GM21723 (cell line): Measurements from ENCODE around the gene NCAPH2.
A peak's percentile ranks its signal among the peaks of the same experiment; 100 is the strongest.

Experiments
- ATAC-seq: cut with Tn5 transposase; IDR thresholded peaks from one replicate; pipeline ENCODE4 v1.9.1; 2021; ENCODE audit warnings: mild to moderate bottlenecking, moderate library complexity; ENCODE audit not compliant: unreplicated experiment

The NCAPH2 gene

DNA sequence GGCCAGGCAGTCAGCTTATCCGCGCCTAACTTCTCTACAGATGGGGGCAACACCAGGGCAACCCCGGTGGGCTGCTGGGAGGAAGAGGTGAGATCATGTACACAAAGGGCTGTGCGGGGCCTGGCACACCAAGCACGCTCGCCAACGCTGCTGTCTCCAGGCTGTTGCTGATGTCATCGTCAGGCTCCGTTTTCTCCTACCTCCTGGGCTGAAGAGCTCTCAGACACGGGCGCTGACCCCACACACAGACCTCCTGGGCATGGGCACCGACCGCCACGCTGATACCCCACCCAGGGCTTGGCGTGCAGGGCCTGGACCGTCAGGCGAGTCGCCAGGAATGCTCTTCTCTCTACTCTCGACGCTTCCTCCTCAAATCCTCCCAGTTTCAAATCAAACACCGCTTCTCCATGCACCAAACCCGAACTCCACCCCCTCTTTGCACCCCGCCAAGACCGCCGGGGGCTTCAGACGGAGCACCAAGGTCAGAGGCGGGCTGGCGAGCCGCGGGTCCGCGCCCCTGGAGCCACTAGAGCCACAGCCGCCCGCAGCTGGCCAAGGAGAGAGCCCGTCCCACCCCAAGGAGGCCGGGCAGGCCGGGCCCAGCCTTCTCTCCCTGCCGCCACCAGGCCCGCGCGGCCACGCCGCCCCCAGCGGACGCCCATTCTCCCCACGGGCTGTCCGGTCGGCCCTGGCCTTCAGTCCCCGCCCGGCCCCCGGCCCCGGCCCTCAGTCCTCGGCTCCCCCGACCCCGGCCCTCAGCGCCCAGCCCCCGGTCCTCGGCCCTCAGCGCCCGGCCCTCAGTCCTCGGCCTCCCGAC, 34.0 kb upstream of the NCAPH2 start:
- no peak for ATAC-seq

DNA sequence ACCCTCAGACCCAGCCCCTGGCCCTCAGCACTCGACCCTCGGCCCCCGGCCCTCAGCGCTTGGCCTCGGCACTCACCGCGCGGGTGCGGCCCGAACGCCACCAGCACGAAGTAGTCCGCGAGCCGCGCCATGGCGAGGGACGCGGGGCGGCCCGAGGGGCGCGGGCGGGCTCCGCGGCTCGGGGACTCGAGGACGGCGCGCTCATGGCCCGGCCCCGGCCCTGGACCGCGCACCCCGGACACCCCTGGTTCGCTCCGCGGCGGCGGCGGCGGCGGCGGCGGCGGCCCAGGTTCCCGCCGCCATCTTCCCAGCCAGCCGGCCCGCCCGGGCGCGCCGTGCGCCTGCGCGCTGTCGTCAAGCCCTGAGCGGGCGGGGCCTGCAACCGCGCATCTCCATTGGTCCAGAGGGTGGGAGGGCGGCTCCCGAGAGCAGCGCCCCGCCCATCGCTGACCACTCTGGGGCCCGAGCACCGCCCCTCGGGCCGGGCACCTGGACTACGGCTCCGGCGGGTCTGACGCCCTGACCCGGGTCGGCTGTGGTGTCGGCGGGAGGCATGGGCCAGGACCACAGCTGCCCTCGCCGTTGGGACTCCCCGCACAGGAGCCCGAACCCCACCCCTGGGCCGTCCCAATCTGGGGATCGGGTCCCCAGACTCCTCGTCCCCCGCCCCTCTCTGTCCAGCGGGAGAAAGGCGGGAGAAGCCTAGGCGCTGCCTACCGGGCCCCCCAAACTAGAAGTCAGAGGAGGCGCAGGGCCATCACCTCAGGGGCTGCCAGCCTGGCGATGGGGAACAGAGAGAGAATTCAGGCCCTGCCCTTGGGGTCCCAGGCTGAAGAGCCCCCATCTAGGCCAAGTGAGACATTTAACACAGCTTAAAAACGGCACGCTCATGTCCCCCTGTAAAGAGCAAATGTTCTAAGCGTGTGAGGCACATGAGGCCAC, 33.0 kb upstream of the NCAPH2 start, which contains the start of gene SBF1:
SBF1 (minus strand) TSS at position 326 of the 942 bp plus-strand sequence; CDS start at position 131, 195 bp downstream.
- peak; percentile 55 for ATAC-seq

DNA sequence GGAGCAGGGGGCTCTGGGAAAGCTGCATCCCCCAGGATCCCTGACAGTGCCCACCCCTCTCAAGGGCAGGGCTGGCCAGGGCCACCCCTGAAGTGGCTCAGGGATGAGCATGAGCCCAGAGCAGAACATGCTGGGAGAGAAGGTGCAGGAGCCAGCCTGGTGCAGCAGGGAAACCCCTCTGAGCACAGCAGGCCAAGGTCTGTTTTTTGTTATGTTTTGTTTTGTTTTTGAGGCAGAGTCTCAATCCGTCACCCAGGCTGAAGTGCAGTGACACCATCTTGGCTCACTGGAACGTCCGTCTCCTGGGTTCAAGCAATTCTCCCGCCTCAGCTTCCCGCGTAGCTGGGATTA, 32.4 kb upstream of the NCAPH2 start:
- ATAC-seq, result no peak

DNA sequence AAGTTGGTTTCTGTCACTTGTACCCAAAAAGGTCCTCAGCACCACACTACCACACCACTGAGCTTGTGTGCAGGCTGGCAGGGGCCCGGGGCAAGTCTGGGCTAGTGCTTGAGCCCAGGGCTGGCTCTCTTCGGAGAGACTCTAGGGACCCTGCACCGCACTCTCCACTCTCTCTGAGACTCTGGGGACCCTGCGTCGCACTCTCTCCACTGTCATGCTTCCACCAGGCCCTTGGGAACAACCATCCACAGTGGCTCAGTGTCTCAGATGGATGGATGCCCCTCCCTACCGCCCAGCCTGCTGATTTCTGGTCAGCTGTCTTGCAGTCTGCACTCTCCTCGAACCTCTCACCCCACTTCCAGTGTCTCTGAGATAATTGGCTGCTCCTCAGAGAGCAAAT, 31.2 kb upstream of the NCAPH2 start:
- no peak for ATAC-seq

DNA sequence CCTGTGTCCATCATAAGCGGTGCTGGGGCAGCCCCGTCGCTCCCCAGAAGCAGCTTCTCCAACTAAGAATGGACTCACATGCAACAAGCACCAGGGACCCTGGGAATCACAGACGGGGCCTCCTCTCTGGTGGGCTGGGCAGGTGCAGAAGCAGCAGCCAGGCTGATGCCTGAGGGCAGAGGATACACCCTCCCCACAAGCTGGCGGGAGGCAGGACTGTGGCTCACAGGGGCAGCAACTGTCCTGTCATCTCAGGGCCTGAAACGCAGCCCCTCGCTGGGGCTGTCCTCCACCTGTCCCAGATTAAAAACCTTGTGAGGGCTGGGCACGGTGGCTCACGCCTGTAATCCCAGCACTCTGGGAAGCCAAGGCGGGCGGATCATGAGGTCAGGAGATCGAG, 30.1 kb upstream of the NCAPH2 start:
- no peak for ATAC-seq

DNA sequence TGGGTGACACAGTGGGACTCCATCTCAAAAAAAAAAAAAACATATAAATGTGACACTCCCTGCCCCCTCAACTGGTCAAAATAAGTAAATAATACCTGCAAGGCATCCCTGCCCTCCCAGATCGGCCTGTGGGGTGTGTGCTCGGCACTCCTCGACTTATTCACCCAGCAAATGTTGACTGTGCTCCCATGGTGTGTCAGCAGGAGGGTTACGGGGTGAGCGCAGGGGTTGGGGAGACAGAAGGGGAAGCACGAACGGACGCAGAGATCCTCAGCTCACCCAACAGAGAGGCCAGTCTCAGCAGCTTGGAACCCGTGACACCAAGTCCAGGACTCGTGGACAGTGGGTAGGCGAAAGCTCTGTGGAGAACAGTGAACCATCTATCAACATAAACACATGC, 28.3 kb upstream of the NCAPH2 start:
- ATAC-seq, result no peak

DNA sequence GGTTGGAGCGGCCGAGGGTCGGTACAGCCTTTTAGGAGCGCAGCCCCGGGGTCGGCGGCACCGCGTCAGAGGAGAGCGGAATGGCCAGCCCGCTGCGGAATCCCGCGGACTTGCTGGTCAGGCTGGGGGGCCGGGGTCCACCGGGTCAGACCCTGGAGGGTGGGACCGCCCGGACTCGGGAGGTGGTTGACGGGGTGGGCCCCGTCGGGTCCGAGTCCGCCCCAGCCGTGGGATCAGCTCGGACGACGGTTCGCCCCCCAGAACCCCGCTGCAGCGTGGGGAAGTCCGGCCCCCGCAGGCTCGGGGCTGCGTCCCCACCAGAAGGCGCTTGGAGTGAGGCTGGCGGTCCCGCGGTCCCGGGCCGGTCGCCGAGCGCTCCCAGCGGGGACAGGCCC, 27.0 kb upstream of the NCAPH2 start:
- no peak for ATAC-seq

DNA sequence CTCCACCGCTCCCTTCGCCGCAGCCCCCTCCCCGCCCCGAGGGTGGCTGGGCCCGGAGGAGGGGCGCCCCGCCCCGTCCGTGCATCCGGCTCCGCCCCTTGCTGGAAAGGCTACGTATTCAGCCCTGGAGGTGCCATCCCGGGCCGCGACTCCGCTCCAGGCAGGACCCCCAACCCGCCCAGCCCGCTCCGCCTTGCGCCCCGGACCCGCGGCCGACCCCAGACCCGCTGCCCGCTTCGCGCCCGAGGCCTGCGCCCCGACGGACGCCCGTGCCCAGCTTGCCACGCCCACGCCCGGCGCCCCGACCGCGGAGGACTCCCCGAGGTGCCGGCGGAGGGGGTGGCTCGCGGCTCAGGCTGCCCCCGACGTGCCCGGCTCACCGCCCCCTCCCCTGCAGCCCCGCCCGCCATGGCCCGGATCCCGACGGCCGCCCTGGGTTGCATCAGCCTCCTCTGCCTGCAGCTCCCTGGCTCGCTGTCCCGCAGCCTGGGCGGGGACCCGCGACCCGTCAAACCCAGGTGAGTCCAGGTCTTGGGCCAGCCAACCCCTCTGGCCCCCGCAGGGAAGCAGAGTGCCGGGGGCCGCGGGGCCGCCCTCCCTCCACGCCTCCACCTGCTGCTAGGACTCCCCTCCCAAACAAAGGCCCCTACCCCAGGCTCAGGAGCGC, 26.5 kb upstream of the NCAPH2 start, which contains the start of gene ADM2:
ADM2 (plus strand) TSS at position 104 of the 667 bp plus-strand sequence; CDS start at position 409, 305 bp downstream.
- no peak for ATAC-seq

DNA sequence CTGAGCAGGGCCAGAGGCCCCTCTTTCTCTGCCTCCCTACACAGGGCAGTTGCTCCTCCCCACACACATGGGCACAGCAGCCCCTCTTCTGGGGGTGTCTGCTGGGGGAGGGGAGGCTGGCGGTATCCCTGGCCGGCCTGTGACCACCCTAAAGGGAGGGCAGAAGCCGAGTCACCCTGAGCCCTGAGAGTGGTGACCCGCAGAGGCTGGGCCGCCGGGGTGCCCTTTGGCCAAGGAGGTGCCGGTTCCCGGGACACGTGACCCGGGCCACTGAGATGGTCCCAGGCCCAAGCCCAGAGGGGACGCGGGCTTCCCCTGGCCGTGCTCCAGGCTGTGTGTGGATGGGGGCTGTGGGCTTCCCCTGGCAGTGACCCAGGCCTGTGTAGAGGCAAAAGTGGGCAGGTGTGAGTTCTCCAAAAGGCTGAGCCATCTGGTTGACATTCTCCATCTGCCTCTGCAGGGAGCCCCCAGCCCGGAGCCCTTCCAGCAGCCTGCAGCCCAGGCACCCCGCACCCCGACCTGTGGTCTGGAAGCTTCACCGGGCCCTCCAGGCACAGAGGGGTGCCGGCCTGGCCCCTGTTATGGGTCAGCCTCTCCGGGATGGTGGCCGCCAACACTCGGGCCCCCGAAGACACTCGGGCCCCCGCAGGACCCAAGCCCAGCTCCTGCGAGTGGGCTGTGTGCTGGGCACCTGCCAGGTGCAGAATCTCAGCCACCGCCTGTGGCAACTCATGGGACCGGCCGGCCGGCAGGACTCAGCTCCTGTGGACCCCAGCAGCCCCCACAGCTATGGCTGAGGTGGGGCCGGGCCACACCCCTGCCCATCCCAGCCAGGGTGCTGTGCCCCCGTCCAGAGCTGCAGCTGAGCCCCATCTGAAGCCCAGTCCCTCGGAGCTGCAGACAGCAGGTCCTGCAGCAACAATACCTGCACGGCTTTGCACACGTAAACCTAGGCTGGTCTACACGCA, 25.6 kb upstream of the NCAPH2 start:
- no peak for ATAC-seq

DNA sequence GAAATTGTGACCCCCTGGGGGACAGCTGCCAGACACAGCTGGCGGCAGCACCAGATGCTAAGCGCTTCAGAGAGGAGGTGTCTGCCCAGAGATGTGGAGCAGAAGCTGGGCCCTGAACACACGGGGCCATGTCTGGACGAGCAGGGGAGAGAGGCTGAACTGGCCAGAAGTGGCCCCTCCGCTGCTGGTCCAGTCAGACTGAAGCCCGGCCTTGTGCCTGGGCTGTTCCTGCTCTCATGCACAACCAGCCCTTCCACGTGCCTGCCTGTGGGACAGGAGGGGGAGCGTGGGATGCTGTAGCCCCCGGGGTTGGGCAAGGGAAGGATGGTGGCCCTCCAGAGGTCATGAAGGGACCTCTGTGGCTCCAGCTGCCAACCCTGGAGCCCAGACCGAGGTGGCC, 24.9 kb upstream of the NCAPH2 start:
- ATAC-seq, result no peak

DNA sequence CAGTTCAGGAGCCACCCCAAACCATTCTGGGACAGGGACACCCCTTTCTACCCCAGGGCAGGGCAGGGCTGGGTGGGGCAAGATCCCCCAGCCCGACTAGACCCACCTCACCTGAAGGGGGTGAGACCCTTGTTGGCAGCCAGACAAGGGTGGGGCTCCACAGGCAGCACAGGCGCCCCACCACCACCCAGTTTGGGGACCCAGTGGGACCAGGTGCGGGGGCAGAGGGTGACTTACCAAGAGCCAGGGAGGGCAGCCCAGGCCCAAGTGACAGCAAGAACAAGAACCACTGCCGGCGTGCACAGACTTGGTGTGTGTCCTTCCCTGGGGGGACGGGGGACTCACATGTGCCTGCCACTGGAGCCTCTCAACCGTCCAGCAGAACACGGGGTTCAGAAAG, 24.5 kb upstream of the NCAPH2 start:
- ATAC-seq, result no peak

DNA sequence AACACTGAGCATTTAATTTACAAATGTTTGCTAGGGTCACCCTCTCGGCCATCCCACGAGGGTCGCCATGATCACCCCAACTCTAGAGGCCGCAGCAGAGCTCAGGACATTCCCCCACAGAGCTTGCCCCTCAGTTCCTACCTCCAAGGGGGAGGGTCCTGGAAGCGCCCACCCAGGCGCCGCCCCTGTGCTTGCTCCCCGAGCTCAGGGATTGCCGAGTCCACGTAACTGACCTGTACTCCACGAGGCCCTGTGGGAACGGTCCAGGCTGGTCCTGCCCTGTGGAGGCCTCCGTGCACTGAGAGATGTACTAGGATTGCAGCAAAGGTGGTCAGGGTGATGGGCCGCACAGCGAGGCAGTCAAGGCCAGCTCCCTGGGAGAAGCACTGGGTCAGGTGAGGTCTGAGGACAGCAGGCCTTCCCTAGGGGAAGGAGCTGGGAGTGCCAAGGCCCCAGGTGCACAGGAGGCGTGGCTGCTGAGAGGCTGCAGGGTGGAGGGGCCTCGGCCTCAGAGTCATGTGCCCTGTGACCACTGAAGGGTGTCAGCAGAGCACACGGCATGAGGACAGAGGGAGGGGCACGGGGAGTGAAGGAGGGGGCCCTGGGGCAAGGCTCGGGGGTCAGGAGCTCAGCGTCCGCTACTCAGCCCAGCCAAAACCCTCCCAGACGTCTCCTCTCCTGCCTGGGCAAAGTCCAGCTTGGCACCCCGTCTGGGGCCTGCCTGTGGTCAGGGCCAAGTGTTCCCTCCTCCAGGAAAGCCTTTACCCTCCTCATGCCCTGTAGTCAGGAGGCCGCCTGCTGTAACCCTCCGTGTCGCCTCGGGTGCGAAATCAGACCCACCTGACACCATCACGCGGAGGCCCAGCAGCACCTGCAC, 23.8 kb upstream of the NCAPH2 start:
- no peak for ATAC-seq

DNA sequence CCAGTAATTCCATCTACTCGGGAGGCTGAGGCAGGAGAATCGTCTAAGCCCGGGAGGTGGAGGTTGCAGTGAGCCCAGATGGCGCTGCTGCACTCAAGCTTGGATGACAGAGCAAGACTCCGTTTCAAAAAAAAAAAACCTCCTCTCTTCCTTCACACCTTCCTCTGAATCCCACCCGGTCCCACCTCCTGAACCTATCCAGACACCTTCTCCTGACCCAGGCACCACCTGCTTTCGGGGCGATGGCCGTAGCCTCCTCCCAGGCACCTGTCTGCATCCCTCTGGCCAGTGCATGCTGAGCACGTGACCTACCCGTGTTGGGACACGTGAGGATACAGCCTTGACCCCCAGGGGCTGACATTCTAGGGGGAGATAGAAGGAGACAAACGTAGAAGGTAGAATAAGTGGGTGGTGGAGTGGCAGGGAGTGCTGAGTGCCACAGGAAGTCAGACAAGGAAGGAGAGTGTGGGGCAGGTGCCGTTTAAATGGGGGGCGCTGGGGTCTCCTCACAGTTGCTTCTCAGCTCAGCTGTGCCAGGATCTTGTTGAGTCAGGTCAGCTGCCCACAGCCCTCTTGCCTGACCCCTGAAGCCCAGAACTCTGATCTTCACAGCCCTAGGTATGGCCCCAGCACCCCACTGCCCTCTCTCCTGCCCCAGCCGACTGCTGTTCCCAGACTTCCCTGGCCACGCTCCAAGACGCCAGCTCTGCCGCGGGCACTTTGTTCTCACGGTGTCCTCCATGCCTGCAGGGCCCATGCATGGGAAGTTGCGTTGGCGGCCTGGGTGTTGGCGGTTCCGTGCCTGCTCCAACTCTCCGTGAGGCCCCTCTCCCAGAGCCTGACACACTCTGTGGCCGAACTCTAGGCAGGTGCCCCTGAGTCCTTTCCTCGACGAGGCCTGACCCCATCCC, 22.5 kb upstream of the NCAPH2 start:
- no peak for ATAC-seq

DNA sequence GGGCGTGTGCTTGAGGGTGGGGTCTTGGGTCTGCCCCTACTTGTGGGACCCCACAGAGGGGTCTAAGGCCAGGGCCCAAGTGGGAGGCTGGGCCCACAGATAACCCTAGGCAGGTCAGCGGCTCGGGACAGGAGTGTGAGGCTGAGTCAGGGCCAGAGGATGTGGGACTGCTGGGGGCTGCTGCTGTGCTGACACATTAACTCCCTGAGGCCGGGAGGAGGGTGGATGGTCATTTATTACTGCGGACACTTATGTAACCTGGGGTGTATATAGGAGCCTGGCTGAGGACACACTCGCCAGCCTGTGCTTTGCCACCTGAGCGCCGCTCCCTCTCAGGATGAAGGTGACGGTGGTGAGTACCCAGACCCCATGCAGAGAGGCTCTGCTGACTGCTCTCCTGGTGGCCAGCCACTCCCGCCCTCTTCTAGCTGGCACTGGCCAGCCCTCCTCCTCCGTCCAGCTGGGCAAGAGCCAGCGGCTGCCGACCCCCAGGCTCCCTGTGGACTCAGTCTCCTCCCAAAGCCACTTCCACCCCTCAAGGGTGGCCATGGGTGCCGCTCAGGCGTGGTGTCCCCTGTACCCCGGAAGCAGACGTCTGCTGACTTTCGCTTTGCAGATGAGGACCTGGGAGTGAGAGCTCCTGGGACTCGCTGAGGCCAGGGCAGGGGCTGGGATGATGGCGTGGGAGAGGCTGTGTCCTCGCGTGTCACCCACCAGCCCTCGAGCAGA, 21.3 kb upstream of the NCAPH2 start, which contains the start of gene MIOX:
MIOX (plus strand) TSS at position 299 of the 729 bp plus-strand sequence; CDS start at position 338, 39 bp downstream.
- no peak for ATAC-seq

DNA sequence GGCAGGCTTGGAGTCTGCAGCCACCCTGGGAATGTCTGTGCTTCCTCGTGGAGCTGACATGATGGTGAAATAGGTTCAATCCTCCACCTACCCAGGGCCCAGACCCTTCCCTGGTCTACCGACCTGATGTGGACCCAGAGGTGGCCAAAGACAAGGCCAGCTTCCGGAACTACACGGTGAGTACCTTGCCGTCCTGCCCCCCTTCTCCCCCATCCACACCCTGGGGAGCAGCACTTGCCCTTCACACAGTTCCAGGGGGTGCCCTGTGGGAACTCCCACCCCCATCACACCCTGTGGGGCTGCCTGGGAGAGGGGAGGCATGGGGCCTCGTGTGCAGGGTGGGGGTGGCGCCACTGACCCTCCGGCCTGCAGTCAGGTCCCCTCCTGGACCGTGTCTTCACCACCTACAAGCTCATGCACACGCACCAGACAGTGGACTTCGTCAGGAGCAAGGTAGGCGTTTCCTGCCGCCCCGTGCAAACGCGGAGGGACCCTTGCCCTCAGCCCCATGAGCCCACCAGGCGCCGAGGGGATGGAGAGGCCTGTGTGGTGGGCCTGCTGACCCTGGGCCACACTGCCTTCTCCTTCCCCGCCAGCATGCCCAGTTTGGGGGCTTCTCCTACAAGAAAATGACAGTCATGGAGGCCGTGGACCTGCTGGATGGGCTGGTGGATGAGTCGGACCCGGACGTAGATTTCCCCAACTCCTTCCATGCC, 20.6 kb upstream of the NCAPH2 start:
- no peak for ATAC-seq

DNA sequence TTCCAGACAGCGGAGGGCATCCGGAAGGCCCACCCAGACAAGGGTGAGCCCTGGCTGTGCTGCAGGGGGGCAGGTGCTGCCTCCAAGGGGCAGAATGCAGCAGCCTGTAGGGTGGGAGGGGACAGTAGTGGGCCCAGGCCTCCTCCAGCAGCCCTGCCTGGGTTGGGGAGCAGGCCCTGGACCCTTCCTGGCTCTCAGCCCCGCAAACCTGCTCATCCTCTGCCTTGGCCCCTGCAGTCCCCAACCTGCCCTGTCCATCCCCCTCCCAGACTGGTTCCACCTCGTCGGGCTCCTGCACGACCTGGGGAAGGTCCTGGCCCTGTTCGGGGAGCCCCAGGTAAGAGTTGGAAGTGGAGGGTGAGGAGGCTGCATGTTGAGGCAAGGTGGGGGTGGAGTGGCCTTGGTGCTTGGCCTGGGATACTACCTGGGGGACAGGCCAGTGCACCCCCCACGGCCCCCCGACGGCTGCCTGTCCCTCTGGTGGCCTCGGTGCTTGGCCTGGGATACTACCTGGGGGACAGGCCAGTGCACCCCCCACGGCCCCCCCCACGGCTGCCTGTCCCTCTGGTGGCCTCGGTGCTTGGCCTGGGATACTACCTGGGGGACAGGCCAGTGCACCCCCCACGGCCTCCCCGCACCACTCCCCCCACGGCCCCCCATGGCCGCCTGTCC, 19.9 kb upstream of the NCAPH2 start:
- ATAC-seq, result no peak
